Measurements from ENCODE around the gene NR3C1.

NR3C1 gene

GRCh38 chr5:143248391-143248790, 155.1 kb downstream of the NR3C1 start:
- TF ChIP-seq CTCF (conservative IDR thresholded peaks at IDR 0.05; ENCODE audit: low read length): no peak
- no peak for TF ChIP-seq EZH2phosphoT487 (IDR thresholded peaks at IDR 0.05; ENCODE audit: borderline replicate concordance)
- Histone ChIP-seq H3K4me1 (ENCODE audit: insufficient read depth, low read length, poor library complexity, severe bottlenecking) (no peaks in the 10 kb centered on the region), H3K9me3 (ENCODE audit: insufficient read depth, low read depth, low read length) (no peaks in the 10 kb centered on the region), H3K27me3 (ENCODE audit: insufficient read depth, low read length, poor library complexity, severe bottlenecking) (no peaks in the 10 kb centered on the region), H2AFZ (ENCODE audit: low read length) (no peak overlapping the region), H3K9me2 (replicated peaks; ENCODE audit: low read depth, low read length) (no peaks in the 10 kb centered on the region), H3F3A (ENCODE audit: low read depth) (no peaks in the 10 kb centered on the region), H3K4me2 (ENCODE audit: low read depth, low read length, poor library complexity, severe bottlenecking) (no peak overlapping the region), H3K79me2 (ENCODE audit: insufficient read depth, low read length) (no peaks in the 10 kb centered on the region), H3K9ac (ENCODE audit: low read depth, low read length, poor library complexity, severe bottlenecking) (no peak overlapping the region), H3K36me3 (ENCODE audit: insufficient read depth, low read length) (no peaks in the 10 kb centered on the region), H4K20me1 (ENCODE audit: insufficient read depth, low read length, poor library complexity, severe bottlenecking) (no peaks in the 10 kb centered on the region), H3K4me3 (ENCODE audit: low read length, poor library complexity, severe bottlenecking) (no peak overlapping the region)

- no peaks in the 10 kb centered on the region for H3F3A ChIP-seq (ENCODE audit: low read depth)
- no peaks in the 10 kb centered on the region for H3K4me1 ChIP-seq (ENCODE audit: insufficient read depth, low read length, poor library complexity, severe bottlenecking)
Measured at GRCh38 chr5:143247134-143247815, 156.2 kb downstream of the NR3C1 start.

GRCh38 chr5:143245929-143246561, 157.4 kb downstream of the NR3C1 start:
- Histone ChIP-seq H3K79me2 (ENCODE audit: insufficient read depth, low read length) (no peaks in the 10 kb centered on the region), H4K20me1 (ENCODE audit: insufficient read depth, low read length, poor library complexity, severe bottlenecking) (no peaks in the 10 kb centered on the region), H3K9me2 (replicated peaks; ENCODE audit: low read depth, low read length) (no peaks in the 10 kb centered on the region), H3K9ac (ENCODE audit: low read depth, low read length, poor library complexity, severe bottlenecking) (no peak overlapping the region), H3K27me3 (ENCODE audit: insufficient read depth, low read length, poor library complexity, severe bottlenecking) (no peaks in the 10 kb centered on the region), H3K4me2 (ENCODE audit: low read depth, low read length, poor library complexity, severe bottlenecking) (no peak overlapping the region), H3K4me1 (ENCODE audit: insufficient read depth, low read length, poor library complexity, severe bottlenecking) (no peaks in the 10 kb centered on the region), H3K9me3 (ENCODE audit: insufficient read depth, low read depth, low read length) (no peaks in the 10 kb centered on the region), H2AFZ (ENCODE audit: low read length) (no peak overlapping the region), H3K36me3 (ENCODE audit: insufficient read depth, low read length) (no peaks in the 10 kb centered on the region), H3F3A (ENCODE audit: low read depth) (no peaks in the 10 kb centered on the region), H3K4me3 (ENCODE audit: low read length, poor library complexity, severe bottlenecking) (no peak overlapping the region)
- TF ChIP-seq EZH2phosphoT487 (IDR thresholded peaks at IDR 0.05; ENCODE audit: borderline replicate concordance): no peak
- no peak for TF ChIP-seq CTCF (conservative IDR thresholded peaks at IDR 0.05; ENCODE audit: low read length)

More at GRCh38 chr5:143247134-143247815, 156.2 kb downstream of the NR3C1 start:
- Histone ChIP-seq H4K20me1 (ENCODE audit: insufficient read depth, low read length, poor library complexity, severe bottlenecking) (no peaks in the 10 kb centered on the region), H3K9me3 (ENCODE audit: insufficient read depth, low read depth, low read length) (no peaks in the 10 kb centered on the region), H3K4me3 (ENCODE audit: low read length, poor library complexity, severe bottlenecking) (no peak overlapping the region), H2AFZ (ENCODE audit: low read length) (no peak overlapping the region), H3K27me3 (ENCODE audit: insufficient read depth, low read length, poor library complexity, severe bottlenecking) (no peaks in the 10 kb centered on the region), H3K9ac (ENCODE audit: low read depth, low read length, poor library complexity, severe bottlenecking) (no peak overlapping the region), H3K4me2 (ENCODE audit: low read depth, low read length, poor library complexity, severe bottlenecking) (no peak overlapping the region), H3K9me2 (replicated peaks; ENCODE audit: low read depth, low read length) (no peaks in the 10 kb centered on the region), H3K79me2 (ENCODE audit: insufficient read depth, low read length) (no peaks in the 10 kb centered on the region), H3K36me3 (ENCODE audit: insufficient read depth, low read length) (no peaks in the 10 kb centered on the region)
- TF ChIP-seq CTCF (conservative IDR thresholded peaks at IDR 0.05; ENCODE audit: low read length) (no peak), EZH2phosphoT487 (IDR thresholded peaks at IDR 0.05; ENCODE audit: borderline replicate concordance) (no peak)

Data from Loucy (cell line).